PC-3 (cell line): ENCODE data around the gene PCBP3.
"Not testable (repeated sequence)": the region's sequence is repeated elsewhere in the genome, so short reads cannot be mapped to it uniquely, and the experiment has no call there.

Source experiments
- CTCF ChIP-seq: fragments of 300-600 bp; sonication (generic); conservative IDR thresholded peaks from 2 replicates; pipeline ENCODE4 v1.5.1; 2017; ENCODE audit warnings: antibody characterized with exemption, low read depth, mild to moderate bottlenecking, low read length
- EZH2 ChIP-seq: fragments of 300-600 bp; sonication (generic); IDR thresholded peaks from one replicate; pipeline ENCODE4 v1.6.1; 2017; ENCODE audit warnings: antibody characterized with exemption, mild to moderate bottlenecking, low read length; ENCODE audit not compliant: unreplicated experiment
- EZH2phosphoT487 ChIP-seq: fragments of 300-600 bp; sonication (generic); IDR thresholded peaks from 2 replicates; pipeline ENCODE4 v1.6.1; 2018; ENCODE audit warnings: mild to moderate bottlenecking, antibody characterized with exemption, low read length, borderline replicate concordance

- TF ChIP-seq CTCF, EZH2phosphoT487, EZH2: not testable (repeated sequence)
Measured at GRCh38 chr21:45815781-45816180, 172.3 kb downstream of the PCBP3 start.
